ENCODE data around the gene HK3. TPM values are rescaled to one million over a fixed set of nuclear protein-coding genes. Genes with fewer than 3 reads are reported as not detected.

Gene HK3
- total and polyA plus RNA-seq, 12 donors = 0.44 to 102 (median 15.2) TPM

DNA sequence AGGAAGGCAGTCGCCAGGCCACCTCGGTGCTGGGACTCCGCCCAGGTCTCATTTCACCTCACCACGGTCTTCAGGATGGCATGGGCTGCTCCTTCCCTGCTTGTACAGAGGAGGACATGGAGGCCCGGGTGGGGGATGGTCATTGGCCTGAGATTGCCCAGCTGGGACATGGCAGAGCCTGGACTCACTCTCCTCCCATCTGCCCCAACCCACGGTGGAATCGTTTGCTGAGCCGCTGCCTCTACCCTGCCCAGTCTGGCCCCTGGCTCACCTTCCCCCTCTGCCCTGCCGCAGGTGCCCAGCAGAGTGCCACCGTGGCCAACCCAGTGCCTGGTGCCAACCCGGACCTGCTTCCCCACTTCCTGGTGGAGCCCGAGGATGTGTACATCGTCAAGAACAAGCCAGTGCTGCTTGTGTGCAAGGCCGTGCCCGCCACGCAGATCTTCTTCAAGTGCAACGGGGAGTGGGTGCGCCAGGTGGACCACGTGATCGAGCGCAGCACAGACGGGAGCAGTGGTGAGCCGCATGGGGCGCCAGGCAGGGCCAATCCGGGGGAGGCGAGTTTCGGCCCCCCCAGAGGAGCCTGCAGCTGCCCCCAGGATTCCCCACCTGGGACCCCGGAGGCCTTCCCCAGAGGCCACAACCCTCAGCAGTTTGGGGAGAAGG, 36.7 kb downstream of the HK3 start:
- Histone ChIP-seq H3K9me3 (replicated peaks in 1 of 3) (no peaks in the 10 kb centered on the region), H3K36me3 (replicated peaks in 1 of 2) (no peaks in the 10 kb centered on the region), H3K27ac (no peak overlapping the region), H3K4me3 (no peak overlapping the region), H3K4me1 (replicated peaks in 1 of 2) (no peaks in the 10 kb centered on the region), H3K27me3 (peaks cover 9% of the 10 kb centered on the region)
- no peak for DNase-seq
- 62 to 72% (median 67%) methylated on average over 17 to 28 of the region's 28 CpGs for WGBS, 4 donors
- intact Hi-C loops (cut with DNase I) = no loop called here
- TF ChIP-seq, protein P1, sequence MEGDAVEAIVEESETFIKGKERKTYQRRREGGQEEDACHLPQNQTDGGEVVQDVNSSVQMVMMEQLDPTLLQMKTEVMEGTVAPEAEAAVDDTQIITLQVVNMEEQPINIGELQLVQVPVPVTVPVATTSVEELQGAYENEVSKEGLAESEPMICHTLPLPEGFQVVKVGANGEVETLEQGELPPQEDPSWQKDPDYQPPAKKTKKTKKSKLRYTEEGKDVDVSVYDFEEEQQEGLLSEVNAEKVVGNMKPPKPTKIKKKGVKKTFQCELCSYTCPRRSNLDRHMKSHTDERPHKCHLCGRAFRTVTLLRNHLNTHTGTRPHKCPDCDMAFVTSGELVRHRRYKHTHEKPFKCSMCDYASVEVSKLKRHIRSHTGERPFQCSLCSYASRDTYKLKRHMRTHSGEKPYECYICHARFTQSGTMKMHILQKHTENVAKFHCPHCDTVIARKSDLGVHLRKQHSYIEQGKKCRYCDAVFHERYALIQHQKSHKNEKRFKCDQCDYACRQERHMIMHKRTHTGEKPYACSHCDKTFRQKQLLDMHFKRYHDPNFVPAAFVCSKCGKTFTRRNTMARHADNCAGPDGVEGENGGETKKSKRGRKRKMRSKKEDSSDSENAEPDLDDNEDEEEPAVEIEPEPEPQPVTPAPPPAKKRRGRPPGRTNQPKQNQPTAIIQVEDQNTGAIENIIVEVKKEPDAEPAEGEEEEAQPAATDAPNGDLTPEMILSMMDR (IDR thresholded peaks at IDR 0.05) = no peak
- TF ChIP-seq POLR2A (IDR thresholded peaks at IDR 0.05) = no peak

DNA sequence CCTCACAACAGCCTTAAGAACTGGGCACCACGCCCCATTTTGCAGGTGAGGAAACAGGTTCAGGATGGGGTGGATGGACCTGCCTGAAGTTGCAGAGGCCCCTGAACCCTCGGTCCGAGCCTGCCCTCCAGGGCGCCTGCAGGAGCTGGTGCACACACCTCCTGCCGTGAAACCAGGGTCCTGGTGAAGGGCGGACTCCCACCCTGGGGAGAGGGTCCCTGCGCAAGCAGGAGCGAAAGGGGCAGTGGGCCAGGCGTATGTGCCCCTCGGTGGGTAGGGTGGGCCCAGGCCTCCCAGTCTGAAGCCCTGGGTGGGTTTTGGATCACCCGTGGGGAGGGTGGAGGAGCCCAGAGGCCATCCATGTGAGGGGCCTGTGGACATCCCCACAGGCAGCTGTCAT, 37.9 kb downstream of the HK3 start:
- no peaks in the 10 kb centered on the region for H3K4me1 ChIP-seq (replicated peaks in 1 of 2)
- H3K27ac ChIP-seq = no peak overlapping the region
- intact Hi-C loops (cut with DNase I) = no loop called here
- H3K4me3 ChIP-seq = no peak overlapping the region
- H3K9me3 ChIP-seq (replicated peaks in 1 of 3) = no peaks in the 10 kb centered on the region
- no peaks in the 10 kb centered on the region for H3K36me3 ChIP-seq (replicated peaks in 1 of 2)
- no peak for TF ChIP-seq POLR2A (IDR thresholded peaks at IDR 0.05)
- TF ChIP-seq, protein P1 (IDR thresholded peaks at IDR 0.05) = no peak
- 77 to 90% (median 81%) methylated on average over 6 to 11 of the region's 11 CpGs for WGBS, 4 donors
- peaks cover 9% of the 10 kb centered on the region for H3K27me3 ChIP-seq
- no peak for DNase-seq

- no peaks in the 10 kb centered on the region for H3K36me3 ChIP-seq (replicated peaks in 1 of 2)
- no peaks in the 10 kb centered on the region for H3K9me3 ChIP-seq (replicated peaks in 1 of 3)
- H3K27ac ChIP-seq = no peak overlapping the region
- intact Hi-C loops (cut with DNase I) = no loop called here
- DNase-seq = no peak
- H3K4me3 ChIP-seq = no peak overlapping the region
- TF ChIP-seq POLR2A (IDR thresholded peaks at IDR 0.05) = no peak
- TF ChIP-seq, protein P1 (IDR thresholded peaks at IDR 0.05) = no peak
- H3K27me3 ChIP-seq = peaks cover 9% of the 10 kb centered on the region
- WGBS, 4 donors = 65 to 79% (median 67%) methylated on average over 4 to 11 of the region's 11 CpGs
- no peaks in the 10 kb centered on the region for H3K4me1 ChIP-seq (replicated peaks in 1 of 2)
Measured at GRCh38 chr5:176860381-176860780, 38.8 kb downstream of the HK3 start.

DNA sequence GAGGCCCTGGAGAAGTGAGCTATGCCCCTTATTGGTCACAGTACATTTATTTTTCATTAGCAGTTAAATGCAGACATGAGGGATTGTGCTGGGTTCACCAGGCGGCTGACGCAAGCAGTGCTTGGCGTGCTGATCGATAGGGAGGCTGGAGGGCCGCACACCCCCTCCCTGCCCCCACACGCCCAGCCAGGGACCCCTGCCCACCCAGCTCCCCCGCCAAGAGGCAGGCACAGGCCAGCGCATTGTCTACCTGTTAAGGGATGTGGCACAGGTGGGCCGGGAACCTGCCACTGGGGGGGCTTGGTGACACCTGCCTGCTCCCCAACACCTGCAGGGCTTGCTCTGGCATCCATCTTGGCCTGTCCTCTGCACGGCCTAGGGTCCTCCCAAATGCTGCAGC, 39.2 kb downstream of the HK3 start:
- intact Hi-C loops (cut with DNase I) = no loop called here
- H3K27ac ChIP-seq = no peak overlapping the region
- H3K4me3 ChIP-seq = no peak overlapping the region
- no peaks in the 10 kb centered on the region for H3K9me3 ChIP-seq (replicated peaks in 1 of 3)
- H3K36me3 ChIP-seq (replicated peaks in 1 of 2) = no peaks in the 10 kb centered on the region
- H3K27me3 ChIP-seq = peaks cover 9% of the 10 kb centered on the region
- DNase-seq = no peak
- no peaks in the 10 kb centered on the region for H3K4me1 ChIP-seq (replicated peaks in 1 of 2)
- WGBS, 4 donors = 64 to 90% (median 73%) methylated on average over 2 to 10 of the region's 10 CpGs; no CpG with 5 or more reads in 1 of the 4 donors
- TF ChIP-seq POLR2A (IDR thresholded peaks at IDR 0.05) = no peak
- TF ChIP-seq, protein P1 (IDR thresholded peaks at IDR 0.05) = no peak
